Brain microvascular endothelial cell (primary cell): ENCODE results near the gene TMEM167B.

Experiments
- DNase-seq: peaks from one replicate; pipeline ENCODE4 v3.0.0-alpha.2; 2020
- H3K27ac ChIP-seq: fragments of 250-450 bp; sonication (Bioruptor Pico); 2 replicates; pipeline ENCODE4 v1.5.1; 2020; ENCODE audit warnings: mild to moderate bottlenecking, moderate library complexity
- H3K27me3 ChIP-seq: fragments of 250-450 bp; sonication (Bioruptor Pico); replicated peaks from 2 replicates; pipeline ENCODE4 v1.5.1; 2020; ENCODE audit warnings: mild to moderate bottlenecking
- H3K36me3 ChIP-seq: fragments of 250-450 bp; sonication (Bioruptor Pico); replicated peaks from 2 replicates; pipeline ENCODE4 v1.5.1; 2020; ENCODE audit warnings: mild to moderate bottlenecking
- H3K4me3 ChIP-seq: 2 replicates; pipeline ENCODE4 v1.5.1; 2011; ENCODE audit warnings: low read depth, mild to moderate bottlenecking, control low read depth, low read length, moderate library complexity
- CTCF ChIP-seq: IDR thresholded peaks from 2 replicates; pipeline ENCODE4 v1.5.1; 2011; ENCODE audit warnings: low read depth, mild to moderate bottlenecking, moderate library complexity, low read length, control low read depth, inconsistent platforms; ENCODE audit errors: missing control alignments
- in situ Hi-C: cut with HindIII; loops from 2 replicates; pipeline ENCODE4 v1.10.0; 2017; ENCODE audit warnings: low sequenced_read_pairs, low pct_ligation_motif_present

The TMEM167B gene

GRCh38 chr1:109075531-109076490 is 14.8 kb upstream of the TMEM167B start, which contains the start of gene TAF13:
TAF13 (minus strand) TSS chr1:109076003; CDS start chr1:109075947, 56 bp downstream.
- Histone ChIP-seq H3K27ac (peak within 1 kb of the TSS; percentile 92), H3K36me3 (peaks cover 16% of the 10 kb centered on the region), H3K27me3 (no peaks in the 10 kb centered on the region), H3K4me3 (peak within 1 kb of the TSS; percentile 98)
- in situ Hi-C loops, result no loop called here
- peak; percentile 42 for TF ChIP-seq CTCF
- peak; percentile 95 for DNase-seq

GRCh38 chr1:109078317-109078716 is 12.2 kb upstream of the TMEM167B start:
- H3K36me3 ChIP-seq, result peaks cover 5% of the 10 kb centered on the region
- no peaks in the 10 kb centered on the region for H3K27me3 ChIP-seq
- H3K27ac ChIP-seq, result no peak overlapping the region
- in situ Hi-C loops, result no loop called here
- no peak for DNase-seq
- H3K4me3 ChIP-seq, result no peak overlapping the region
- TF ChIP-seq CTCF, result no peak

- no peak for TF ChIP-seq CTCF
Observed at GRCh38 chr1:109079240-109079622, 11.3 kb upstream of the TMEM167B start.

GRCh38 chr1:109080441-109081082 is 10.0 kb upstream of the TMEM167B start:
- no peaks in the 10 kb centered on the region for H3K36me3 ChIP-seq

More at GRCh38 chr1:109079240-109079622, 11.3 kb upstream of the TMEM167B start:
- no peaks in the 10 kb centered on the region for H3K36me3 ChIP-seq
- DNase-seq, result no peak
- no peaks in the 10 kb centered on the region for H3K27me3 ChIP-seq
- no peak overlapping the region for H3K27ac ChIP-seq
- H3K4me3 ChIP-seq, result no peak overlapping the region
- in situ Hi-C loops, result no loop called here

GRCh38 chr1:109083501-109083900 is 7.1 kb upstream of the TMEM167B start:
- DNase-seq, result no peak
- H3K36me3 ChIP-seq, result no peaks in the 10 kb centered on the region
- no peak for TF ChIP-seq CTCF
- in situ Hi-C loops, result no loop called here
- H3K27me3 ChIP-seq, result no peaks in the 10 kb centered on the region
- no peak overlapping the region for H3K27ac ChIP-seq
- no peak overlapping the region for H3K4me3 ChIP-seq

More at GRCh38 chr1:109080441-109081082, 10.0 kb upstream of the TMEM167B start:
- TF ChIP-seq CTCF, result no peak
- Histone ChIP-seq H3K27me3 (no peaks in the 10 kb centered on the region), H3K4me3 (no peak overlapping the region), H3K27ac (no peak overlapping the region)
- in situ Hi-C loops, result no loop called here
- no peak for DNase-seq
